GM12878 (cell line): Measurements from ENCODE around the gene SLC35E1.

Source experiments
- CREM ChIP-seq: IDR thresholded peaks from 2 replicates; pipeline ENCODE4 v1.6.1; 2014; ENCODE audit warnings: antibody characterized with exemption, low read depth
- NRF1 ChIP-seq: conservative IDR thresholded peaks from 2 replicates; pipeline ENCODE4 v1.6.1; 2011; ENCODE audit warnings: mild to moderate bottlenecking, low read depth, low read length, improper control_type of control experiment
- ZNF274 ChIP-seq: IDR thresholded peaks from one replicate; pipeline ENCODE4 v1.8.0; 2011; ENCODE audit not compliant: insufficient read length, insufficient read depth
- TF ChIP-seq, protein P1 (sequence below): IDR thresholded peaks from 2 replicates; pipeline ENCODE4 v1.6.1; 2012; ENCODE audit warnings: low read depth, low read length, improper control_type of control experiment
- TF ChIP-seq, protein P2 (sequence below), 3 experiments: IDR thresholded peaks in 2 of 3; conservative IDR thresholded peaks in 1 of 3; 2 replicates each; pipeline ENCODE4 v1.5.1; 2011; ENCODE audit warnings: low read depth in 3 of 3, low read length in 3 of 3, mild to moderate bottlenecking in 3 of 3, control low read depth in 2 of 3, moderate library complexity in 2 of 3, inconsistent platforms in 1 of 3, mixed read lengths in 1 of 3; ENCODE audit not compliant: control insufficient read depth in 2 of 3, insufficient read depth in 1 of 3; ENCODE audit errors: extremely low read depth in 1 of 3

DNA sequence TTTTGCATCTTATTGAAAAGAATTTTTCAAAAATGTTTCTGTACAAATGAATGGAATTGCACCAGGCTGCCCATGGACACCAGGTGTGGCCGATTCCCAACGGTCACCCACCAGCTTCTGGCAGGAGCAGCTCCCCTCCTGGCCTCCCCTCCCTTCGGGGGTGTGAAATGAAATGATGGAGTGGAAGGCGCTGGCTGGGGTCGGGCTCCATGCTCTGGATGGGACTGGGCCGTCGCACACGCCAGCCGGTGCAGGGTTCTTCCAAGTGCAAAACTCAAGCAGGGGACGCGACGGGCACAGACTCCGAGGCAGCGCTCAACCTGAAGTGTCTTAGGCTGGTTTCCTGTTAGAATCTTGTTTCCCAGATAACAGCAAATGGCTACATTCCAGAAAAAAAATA lies 54.2 kb downstream of the SLC35E1 start:
- TF ChIP-seq CREM (no peak), NRF1 (no peak), ZNF274 (no peak)
- TF ChIP-seq, protein P1, sequence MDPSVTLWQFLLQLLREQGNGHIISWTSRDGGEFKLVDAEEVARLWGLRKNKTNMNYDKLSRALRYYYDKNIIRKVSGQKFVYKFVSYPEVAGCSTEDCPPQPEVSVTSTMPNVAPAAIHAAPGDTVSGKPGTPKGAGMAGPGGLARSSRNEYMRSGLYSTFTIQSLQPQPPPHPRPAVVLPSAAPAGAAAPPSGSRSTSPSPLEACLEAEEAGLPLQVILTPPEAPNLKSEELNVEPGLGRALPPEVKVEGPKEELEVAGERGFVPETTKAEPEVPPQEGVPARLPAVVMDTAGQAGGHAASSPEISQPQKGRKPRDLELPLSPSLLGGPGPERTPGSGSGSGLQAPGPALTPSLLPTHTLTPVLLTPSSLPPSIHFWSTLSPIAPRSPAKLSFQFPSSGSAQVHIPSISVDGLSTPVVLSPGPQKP = no peak
- TF ChIP-seq, protein P2, sequence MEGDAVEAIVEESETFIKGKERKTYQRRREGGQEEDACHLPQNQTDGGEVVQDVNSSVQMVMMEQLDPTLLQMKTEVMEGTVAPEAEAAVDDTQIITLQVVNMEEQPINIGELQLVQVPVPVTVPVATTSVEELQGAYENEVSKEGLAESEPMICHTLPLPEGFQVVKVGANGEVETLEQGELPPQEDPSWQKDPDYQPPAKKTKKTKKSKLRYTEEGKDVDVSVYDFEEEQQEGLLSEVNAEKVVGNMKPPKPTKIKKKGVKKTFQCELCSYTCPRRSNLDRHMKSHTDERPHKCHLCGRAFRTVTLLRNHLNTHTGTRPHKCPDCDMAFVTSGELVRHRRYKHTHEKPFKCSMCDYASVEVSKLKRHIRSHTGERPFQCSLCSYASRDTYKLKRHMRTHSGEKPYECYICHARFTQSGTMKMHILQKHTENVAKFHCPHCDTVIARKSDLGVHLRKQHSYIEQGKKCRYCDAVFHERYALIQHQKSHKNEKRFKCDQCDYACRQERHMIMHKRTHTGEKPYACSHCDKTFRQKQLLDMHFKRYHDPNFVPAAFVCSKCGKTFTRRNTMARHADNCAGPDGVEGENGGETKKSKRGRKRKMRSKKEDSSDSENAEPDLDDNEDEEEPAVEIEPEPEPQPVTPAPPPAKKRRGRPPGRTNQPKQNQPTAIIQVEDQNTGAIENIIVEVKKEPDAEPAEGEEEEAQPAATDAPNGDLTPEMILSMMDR (IDR thresholded peaks at IDR 0.05 in 2 of 3, conservative IDR thresholded peaks at IDR 0.05 in 1 of 3; ENCODE audit: control insufficient read depth in 2 of 3, extremely low read depth in 1 of 3, insufficient read depth in 1 of 3, low read depth in 3 of 3, low read length in 3 of 3) = no peak
